ENCODE results near the gene TAS2R42. TPM values are rescaled to one million over a fixed set of nuclear protein-coding genes. Genes with fewer than 3 reads are reported as not detected.

The TAS2R42 gene, protein sequence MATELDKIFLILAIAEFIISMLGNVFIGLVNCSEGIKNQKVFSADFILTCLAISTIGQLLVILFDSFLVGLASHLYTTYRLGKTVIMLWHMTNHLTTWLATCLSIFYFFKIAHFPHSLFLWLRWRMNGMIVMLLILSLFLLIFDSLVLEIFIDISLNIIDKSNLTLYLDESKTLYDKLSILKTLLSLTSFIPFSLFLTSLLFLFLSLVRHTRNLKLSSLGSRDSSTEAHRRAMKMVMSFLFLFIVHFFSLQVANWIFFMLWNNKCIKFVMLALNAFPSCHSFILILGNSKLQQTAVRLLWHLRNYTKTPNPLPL
- not detected in 5 replicates for total RNA-seq (2022; extraction: Qiagen RNA extraction; ENCODE audit: low read depth)

GRCh38 chr12:11186837-11187236, at the start of gene TAS2R42:
Gene TAS2R42, minus strand, starts transcription at chr12:11186937. Its CDS starts 0 bp downstream, at chr12:11186937.

GRCh38 chr12:11171145-11171968, 15.4 kb downstream of the TAS2R42 start, which contains the start of gene SMIM10L1:
Gene SMIM10L1, plus strand, starts transcription at chr12:11171194. Its CDS starts 163 bp downstream, at chr12:11171357.

Other genes with a start within 250 kb of the TAS2R42 start
- gene TAS2R14, start 247.7 kb downstream of the TAS2R42 start, total RNA-seq (2022; extraction: Qiagen RNA extraction; ENCODE audit: low read depth): 0.43 to 0.61 TPM (median 0.56 TPM) in 5 replicates
- gene TAS2R50, start 200.0 kb downstream of the TAS2R42 start, total RNA-seq (2022; extraction: Qiagen RNA extraction; ENCODE audit: low read depth): not detected in 5 replicates
- 0.09 to 0.21 TPM in 2 of 5 replicates, not detected in the others for gene TAS2R20, start 188.6 kb downstream of the TAS2R42 start, total RNA-seq (2022; extraction: Qiagen RNA extraction; ENCODE audit: low read depth)
- 0.15 TPM in 1 of 5 replicates, not detected in the others for gene TAS2R19, start 164.3 kb downstream of the TAS2R42 start, total RNA-seq (2022; extraction: Qiagen RNA extraction; ENCODE audit: low read depth)
- gene TAS2R31, start 155.5 kb downstream of the TAS2R42 start, total RNA-seq (2022; extraction: Qiagen RNA extraction; ENCODE audit: low read depth): 0.13 to 0.15 TPM in 2 of 5 replicates, not detected in the others
- not detected in 5 replicates for gene TAS2R46, start 124.6 kb downstream of the TAS2R42 start, total RNA-seq (2022; extraction: Qiagen RNA extraction; ENCODE audit: low read depth)
- gene TAS2R43, start 94.6 kb downstream of the TAS2R42 start, total RNA-seq (2022; extraction: Qiagen RNA extraction; ENCODE audit: low read depth): not detected in 5 replicates
- not detected in 5 replicates for gene TAS2R30, start 52.3 kb downstream of the TAS2R42 start, total RNA-seq (2022; extraction: Qiagen RNA extraction; ENCODE audit: low read depth)
- gene SMIM10L1, start 15.7 kb downstream of the TAS2R42 start, total RNA-seq (2022; extraction: Qiagen RNA extraction; ENCODE audit: low read depth): 7.9 to 8.9 TPM (median 8.3 TPM) in 5 replicates
- gene PRB3, start 82.8 kb upstream of the TAS2R42 start, total RNA-seq (2022; extraction: Qiagen RNA extraction; ENCODE audit: low read depth): not detected in 5 replicates
- gene PRB4, start 123.5 kb upstream of the TAS2R42 start, total RNA-seq (2022; extraction: Qiagen RNA extraction; ENCODE audit: low read depth): not detected in 5 replicates
- gene PRB2, start 208.6 kb upstream of the TAS2R42 start, total RNA-seq (2022; extraction: Qiagen RNA extraction; ENCODE audit: low read depth): not detected in 5 replicates